Measurements from ENCODE around the gene CFAP210. TPM values are rescaled to one million over a fixed set of nuclear protein-coding genes. Genes with fewer than 3 reads are reported as not detected.
A peak's percentile ranks its signal among the peaks of the same experiment; 100 is the strongest.

The CFAP210 gene
- total RNA-seq, 1 experiment from 2014 or later = 0.94 TPM

DNA sequence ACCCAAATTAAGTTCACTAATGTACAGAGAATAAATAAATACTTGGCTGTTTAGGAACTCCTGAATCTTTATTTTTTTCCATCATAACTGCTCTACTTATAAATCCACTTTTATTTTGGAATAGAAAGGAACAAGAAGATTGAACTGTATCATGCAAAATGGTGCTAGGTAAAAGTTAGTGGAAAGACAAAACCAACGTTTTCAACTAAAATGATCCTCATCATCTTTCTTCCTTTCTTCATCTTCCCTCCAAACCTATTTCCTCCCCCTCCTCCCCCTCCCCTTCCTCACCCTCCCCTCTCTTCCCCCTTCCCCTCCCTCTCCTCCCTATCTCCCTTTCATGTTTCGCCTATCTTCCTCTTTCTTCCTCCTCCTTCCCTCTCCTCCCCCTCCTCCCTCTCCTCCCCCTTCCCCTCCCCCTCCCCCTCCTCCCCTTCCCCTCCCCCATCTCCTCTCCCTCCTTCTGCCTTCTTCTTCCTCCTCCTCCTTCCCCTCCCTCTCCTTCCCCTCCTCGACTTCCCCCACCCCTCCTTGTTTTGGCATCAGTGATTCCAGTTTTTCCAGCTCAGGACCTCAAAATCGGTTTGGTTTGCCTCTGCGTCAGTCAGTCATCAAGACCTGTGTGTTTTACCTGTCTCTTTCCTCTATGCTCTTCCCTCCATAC lies 44.5 kb upstream of the CFAP210 start:
- H3K18ac ChIP-seq (ENCODE audit: insufficient read length, low read depth, low read length) = no peak overlapping the region
- H4K5ac ChIP-seq (ENCODE audit: insufficient read length, low read depth, low read length) = no peak overlapping the region
- H3K9me3 ChIP-seq (ENCODE audit: control insufficient read depth, low read depth, low read length) = no peaks in the 10 kb centered on the region
- H3K4ac ChIP-seq (ENCODE audit: low read depth, low read length) = no peak overlapping the region
- H2BK20ac ChIP-seq (ENCODE audit: low read depth, low read length, poor library complexity, severe bottlenecking) = no peak overlapping the region
- Mint-ChIP-seq H3K36me3 (ENCODE audit: insufficient read depth in 1 of 3, low read depth in 3 of 3) (peaks cover 33 to 57% (median 51%) of the 10 kb centered on the region in 3 experiments), H3K4me1 (peaks cover 29 to 34% of the 10 kb centered on the region in 2 experiments), H3K27ac (no peak overlapping the region), H3K4me3 (peak overlapping the region in 1 of 2 experiments; percentile 36; a peak in 1 of 5 replicates), H3K9me3 (peaks cover 3 to 5% of the 10 kb centered on the region in 2 experiments; a peak in 4 of 5 replicates), H3K27me3 (ENCODE audit: low read depth) (no peaks in the 10 kb centered on the region)
- H3K27ac ChIP-seq (ENCODE audit: insufficient read length, low read depth, low read length) = no peak overlapping the region
- H3K14ac ChIP-seq (ENCODE audit: insufficient read depth, low read length) = no peak overlapping the region
- H4K8ac ChIP-seq (replicated peaks; ENCODE audit: insufficient read length, low read depth, low read length) = no peak overlapping the region
- H2AFZ ChIP-seq (ENCODE audit: low read length) = no peak overlapping the region
- H3K23ac ChIP-seq (ENCODE audit: insufficient read length, low read depth, low read length) = no peak overlapping the region
- no peaks in the 10 kb centered on the region for H4K20me1 ChIP-seq (ENCODE audit: control insufficient read depth, insufficient read depth, insufficient read length)
- no peak overlapping the region for H3K9ac ChIP-seq (ENCODE audit: extremely low read depth, insufficient read length, low read length)
- peaks cover 4% of the 10 kb centered on the region; the same call in 1 of the 2 replicates for H3K79me2 ChIP-seq (ENCODE audit: insufficient read depth, low read length)
- no CpG with 5 or more reads among the region's 5 CpGs for whole genome bisulfite sequencing (ENCODE audit: extremely low coverage, insufficient read length, low lambda C conversion rate)
- H2BK12ac ChIP-seq (ENCODE audit: insufficient read length, low read depth, low read length) = no peak overlapping the region
- no peak overlapping the region for H3K4me2 ChIP-seq (ENCODE audit: insufficient read depth, insufficient read length, low read length)
- no peak overlapping the region for H2BK5ac ChIP-seq (ENCODE audit: insufficient read length, low read length)
- peaks cover 4% of the 10 kb centered on the region for H3K23me2 ChIP-seq (ENCODE audit: insufficient read length, low read depth, low read length, poor library complexity, severe bottlenecking)
- TF ChIP-seq CTCF (conservative IDR thresholded peaks at IDR 0.05) = no peak
- no peak overlapping the region for H4K91ac ChIP-seq (ENCODE audit: insufficient read length, low read depth, low read length)
- H2BK120ac ChIP-seq (ENCODE audit: low read depth, low read length, poor library complexity, severe bottlenecking) = no peak overlapping the region
- no peaks in the 10 kb centered on the region for H3K4me1 ChIP-seq (ENCODE audit: insufficient read depth, low read length)
- H3K56ac ChIP-seq (ENCODE audit: insufficient read length, low read depth, low read length) = no peak overlapping the region
- no peak overlapping the region for H3T11ph ChIP-seq (ENCODE audit: low read length)
- DNase-seq = no peak
- no peak overlapping the region for H2BK15ac ChIP-seq (ENCODE audit: low read depth, low read length)
- H2AK5ac ChIP-seq (ENCODE audit: insufficient read length, low read length) = no peak overlapping the region
- H3K27me3 ChIP-seq (ENCODE audit: insufficient read depth, low read length) = no peaks in the 10 kb centered on the region
- H3K79me1 ChIP-seq (ENCODE audit: insufficient read depth, low read depth, low read length, poor library complexity, severe bottlenecking) = peaks cover 7% of the 10 kb centered on the region

Measured in H9 (cell line).